CMK (cell line): ENCODE data around the gene CCM2L.
A peak's percentile ranks its signal among the peaks of the same experiment; 100 is the strongest.

Experiments used
- DNase-seq: peaks from one replicate; pipeline ENCODE4 v3.0.0-alpha.2; 2010; ENCODE audit warnings: low read depth

The CCM2L gene

GRCh38 chr20:32057656-32058184 is 47.5 kb downstream of the CCM2L start:
- DNase-seq: no peak

GRCh38 chr20:32059189-32059588 is 49.0 kb downstream of the CCM2L start:
- DNase-seq: no peak

GRCh38 chr20:32062776-32063170 is 52.5 kb downstream of the CCM2L start:
- no peak for DNase-seq

- DNase-seq: no peak
Measured at GRCh38 chr20:32063695-32064094, 53.5 kb downstream of the CCM2L start.

- no peak for DNase-seq
Measured at GRCh38 chr20:32064667-32065066, 54.4 kb downstream of the CCM2L start.

GRCh38 chr20:32067234-32067821 is 57.1 kb downstream of the CCM2L start:
- DNase-seq: no peak

GRCh38 chr20:32068174-32068573 is 57.9 kb downstream of the CCM2L start:
- DNase-seq: no peak

GRCh38 chr20:32069711-32070110 is 59.5 kb downstream of the CCM2L start:
- DNase-seq: no peak

- DNase-seq: no peak
Measured at GRCh38 chr20:32070282-32070681, 60.0 kb downstream of the CCM2L start.

GRCh38 chr20:32070690-32071213 is 60.5 kb downstream of the CCM2L start:
- no peak for DNase-seq

GRCh38 chr20:32071395-32072167 is 61.3 kb downstream of the CCM2L start:
- no peak for DNase-seq

GRCh38 chr20:32072168-32072750 is 62.0 kb downstream of the CCM2L start:
- DNase-seq: no peak

GRCh38 chr20:32075534-32075933 is 65.3 kb downstream of the CCM2L start:
- DNase-seq: no peak

GRCh38 chr20:32077190-32077589 is 67.0 kb downstream of the CCM2L start:
- no peak for DNase-seq

GRCh38 chr20:32078322-32078721 is 68.1 kb downstream of the CCM2L start:
- DNase-seq: no peak

- peak; percentile 77 for DNase-seq
Measured at GRCh38 chr20:32078791-32079190, 68.6 kb downstream of the CCM2L start.

GRCh38 chr20:32079655-32080109 is 69.4 kb downstream of the CCM2L start:
- no peak for DNase-seq

- DNase-seq: no peak
Measured at GRCh38 chr20:32080783-32081182, 70.5 kb downstream of the CCM2L start.
